Caco-2 (cell line): ENCODE measurements around the gene ARL6. TPM values are rescaled to one million over a fixed set of nuclear protein-coding genes. Genes with fewer than 3 reads are reported as not detected.

ENCODE experiments used
- BruUV-seq: library from RNA; stranded (reverse); fragments of 400-500 nt; replicated peaks from 2 replicates; lab custom pipeline; 2021; lab: Mats Ljungman, UMichigan
- CTCF ChIA-PET: fragments of 300-600 bp; sonication (Branson Sonifier 250); formaldehyde crosslinking; loops from one replicate; lab custom pipeline; 2022; ENCODE audit warnings: antibody characterized with exemption; lab: Charles Lee
- POLR2A ChIA-PET: fragments of 300-600 bp; sonication (Branson Sonifier 250); formaldehyde crosslinking; loops from one replicate; lab custom pipeline; 2022; ENCODE audit warnings: antibody characterized with exemption; lab: Charles Lee
- DNase-seq, 2 experiments: peaks; one replicate each; pipeline versions ENCODE4 v3.0.0 to v3.0.0-alpha.2; 2020 to 2022
- H3K27me3 ChIP-seq: replicated peaks from 2 replicates; pipeline ENCODE4 v1.6.0; 2011; ENCODE audit warnings: low read length; ENCODE audit not compliant: control insufficient read depth, insufficient read depth
- H3K36me3 ChIP-seq: 2 replicates; pipeline ENCODE4 v1.5.1; 2011; ENCODE audit warnings: low read length; ENCODE audit not compliant: control insufficient read depth, insufficient read depth
- H3K4me1 ChIP-seq: fragments of 250-450 bp; sonication (Bioruptor Pico); 2 replicates; pipeline ENCODE4 v1.5.1; 2020; ENCODE audit warnings: mild to moderate bottlenecking
- H3K4me3 ChIP-seq: 2 replicates; pipeline ENCODE4 v1.5.1; 2011; ENCODE audit warnings: low read depth, mild to moderate bottlenecking, control low read depth, low read length
- H3K9me3 ChIP-seq: fragments of 250-450 bp; sonication (Bioruptor Pico); 2 replicates; pipeline ENCODE4 v1.5.1; 2020; ENCODE audit warnings: mild to moderate bottlenecking, moderate library complexity
- H3K27ac Mint-ChIP-seq: one replicate; pipeline ENCODE4 v1.8.0; 2022; ENCODE audit warnings: mixed read lengths; ENCODE audit not compliant: unreplicated experiment
- H3K27me3 Mint-ChIP-seq: one replicate; pipeline ENCODE4 v1.8.0; 2022; ENCODE audit warnings: mixed read lengths; ENCODE audit not compliant: insufficient read depth, unreplicated experiment
- H3K36me3 Mint-ChIP-seq: one replicate; pipeline ENCODE4 v1.8.0; 2022; ENCODE audit warnings: mild to moderate bottlenecking, mixed read lengths; ENCODE audit not compliant: insufficient read depth, unreplicated experiment
- H3K4me1 Mint-ChIP-seq: one replicate; pipeline ENCODE4 v1.8.0; 2022; ENCODE audit warnings: low read depth, mixed read lengths; ENCODE audit not compliant: unreplicated experiment
- H3K4me3 Mint-ChIP-seq: one replicate; pipeline ENCODE4 v1.8.0; 2022; ENCODE audit warnings: mild to moderate bottlenecking, moderate library complexity, mixed read lengths; ENCODE audit not compliant: unreplicated experiment
- H3K9me3 Mint-ChIP-seq: one replicate; pipeline ENCODE4 v1.8.0; 2022; ENCODE audit warnings: mixed read lengths; ENCODE audit not compliant: unreplicated experiment
- intact Hi-C: fragments of 100-400 bp; cut with micrococcal nuclease; formaldehyde crosslinking; loops from one replicate; pipeline ENCODE4 v1.10.0; 2022; ENCODE audit not compliant: unreplicated experiment
- total RNA-seq: library from RNA; stranded (reverse); gene quantifications from 2 replicates; pipeline ENCODE4 v1.2.3, GENCODE V29; 2022
- TF ChIP-seq, protein P1 (sequence below), 2 experiments: fragments of 200-600 bp in 1 of 2; IDR thresholded peaks; 1 replicate in 1 of 2; 2 replicates in 1 of 2; pipeline versions ENCODE4 v1.5.1 to v1.8.0; 2011 to 2022; ENCODE audit warnings: antibody characterized with exemption in 1 of 2, control low read depth in 1 of 2, inconsistent platforms in 1 of 2, low read depth in 1 of 2, low read length in 1 of 2, mild to moderate bottlenecking in 1 of 2, moderate library complexity in 1 of 2; ENCODE audit not compliant: insufficient read depth in 1 of 2, severe bottlenecking in 1 of 2, unreplicated experiment in 1 of 2

ARL6 gene
- total RNA-seq, 1 experiment from 2014 or later = 2.0 TPM

- H3K4me1 ChIP-seq = no peaks in the 10 kb centered on the region
- H3K4me3 ChIP-seq = no peak overlapping the region
- no peaks in the 10 kb centered on the region for H3K9me3 ChIP-seq
- ChIA-PET POLR2A (no interaction called here), CTCF (no interaction called here)
- H3K27me3 ChIP-seq = peaks cover 2% of the 10 kb centered on the region; the same call in 1 of the 2 replicates
- BruUV-seq = no TSS peak
- H3K36me3 ChIP-seq = no peaks in the 10 kb centered on the region
- intact Hi-C loops = no loop called here
- TF ChIP-seq, protein P1, sequence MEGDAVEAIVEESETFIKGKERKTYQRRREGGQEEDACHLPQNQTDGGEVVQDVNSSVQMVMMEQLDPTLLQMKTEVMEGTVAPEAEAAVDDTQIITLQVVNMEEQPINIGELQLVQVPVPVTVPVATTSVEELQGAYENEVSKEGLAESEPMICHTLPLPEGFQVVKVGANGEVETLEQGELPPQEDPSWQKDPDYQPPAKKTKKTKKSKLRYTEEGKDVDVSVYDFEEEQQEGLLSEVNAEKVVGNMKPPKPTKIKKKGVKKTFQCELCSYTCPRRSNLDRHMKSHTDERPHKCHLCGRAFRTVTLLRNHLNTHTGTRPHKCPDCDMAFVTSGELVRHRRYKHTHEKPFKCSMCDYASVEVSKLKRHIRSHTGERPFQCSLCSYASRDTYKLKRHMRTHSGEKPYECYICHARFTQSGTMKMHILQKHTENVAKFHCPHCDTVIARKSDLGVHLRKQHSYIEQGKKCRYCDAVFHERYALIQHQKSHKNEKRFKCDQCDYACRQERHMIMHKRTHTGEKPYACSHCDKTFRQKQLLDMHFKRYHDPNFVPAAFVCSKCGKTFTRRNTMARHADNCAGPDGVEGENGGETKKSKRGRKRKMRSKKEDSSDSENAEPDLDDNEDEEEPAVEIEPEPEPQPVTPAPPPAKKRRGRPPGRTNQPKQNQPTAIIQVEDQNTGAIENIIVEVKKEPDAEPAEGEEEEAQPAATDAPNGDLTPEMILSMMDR (IDR thresholded peaks at IDR 0.05; ENCODE audit: insufficient read depth in 1 of 2, low read depth in 1 of 2, low read length in 1 of 2, severe bottlenecking in 1 of 2, unreplicated experiment in 1 of 2) = no peak
- Mint-ChIP-seq H3K9me3 (no peaks in the 10 kb centered on the region), H3K4me3 (no peak overlapping the region), H3K4me1 (no peaks in the 10 kb centered on the region), H3K27me3 (peaks cover 14% of the 10 kb centered on the region), H3K36me3 (no peaks in the 10 kb centered on the region), H3K27ac (no peak overlapping the region)
- no peak for DNase-seq
Measured at GRCh38 chr3:97816811-97817210, 52.3 kb downstream of the ARL6 start.

- no peaks in the 10 kb centered on the region for H3K4me1 ChIP-seq
- ChIA-PET POLR2A (no interaction called here), CTCF (interaction anchor here (0.6 kb wide), 1 partner anchor 205 kb away, joined by 6 read pairs; no protein-coding TSS in a partner anchor)
- H3K36me3 Mint-ChIP-seq = no peaks in the 10 kb centered on the region
- H3K36me3 ChIP-seq = no peaks in the 10 kb centered on the region
- no peak overlapping the region for H3K27ac Mint-ChIP-seq
- H3K9me3 Mint-ChIP-seq = no peaks in the 10 kb centered on the region
- no peak overlapping the region for H3K4me3 Mint-ChIP-seq
- no peak overlapping the region for H3K4me3 ChIP-seq
- intact Hi-C loops = no loop called here
- no peak for DNase-seq
- TF ChIP-seq, protein P1 (IDR thresholded peaks at IDR 0.05; ENCODE audit: insufficient read depth in 1 of 2, low read depth in 1 of 2, low read length in 1 of 2, severe bottlenecking in 1 of 2, unreplicated experiment in 1 of 2) = no peak
- no TSS peak for BruUV-seq
- peaks cover 21% of the 10 kb centered on the region for H3K27me3 Mint-ChIP-seq
- peaks cover 5% of the 10 kb centered on the region for H3K4me1 Mint-ChIP-seq
- no peaks in the 10 kb centered on the region for H3K9me3 ChIP-seq
- H3K27me3 ChIP-seq = peaks cover 2% of the 10 kb centered on the region; the same call in 1 of the 2 replicates
Measured at GRCh38 chr3:97817965-97818364, 53.4 kb downstream of the ARL6 start.

DNA sequence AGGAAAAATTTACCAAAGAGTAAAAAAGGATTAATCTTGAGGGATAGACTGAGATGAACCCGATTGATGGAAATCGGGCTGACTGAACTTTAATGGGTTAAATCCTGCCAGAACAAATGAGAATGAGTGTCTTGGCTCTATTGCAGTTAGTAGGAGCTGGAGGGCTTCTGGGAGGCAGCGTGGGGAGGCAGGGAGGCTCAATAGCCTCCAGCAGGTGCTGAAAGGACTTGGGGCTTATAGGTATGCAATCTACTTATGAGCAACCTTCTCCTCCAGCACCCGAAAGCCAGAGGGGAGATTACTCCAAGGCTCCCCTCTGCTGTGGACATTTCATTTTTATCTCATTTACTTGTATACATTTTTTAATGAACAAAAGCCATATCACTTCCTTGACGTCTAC, 56.2 kb downstream of the ARL6 start:
- intact Hi-C loops = loop anchor here (1.0 to 10.0 kb wide), 2 partner anchors 27 to 124 kb away; no protein-coding TSS in a partner anchor
- Mint-ChIP-seq H3K27me3 (peaks cover 34% of the 10 kb centered on the region), H3K36me3 (no peaks in the 10 kb centered on the region), H3K27ac (no peak overlapping the region), H3K4me1 (peaks cover 8% of the 10 kb centered on the region), H3K4me3 (peak overlapping the region; percentile 82), H3K9me3 (no peaks in the 10 kb centered on the region)
- ChIA-PET POLR2A (no interaction called here), CTCF (no interaction called here)
- BruUV-seq = no TSS peak
- TF ChIP-seq, protein P1 (IDR thresholded peaks at IDR 0.05; ENCODE audit: insufficient read depth in 1 of 2, low read depth in 1 of 2, low read length in 1 of 2, severe bottlenecking in 1 of 2, unreplicated experiment in 1 of 2) = no peak
- H3K36me3 ChIP-seq = no peaks in the 10 kb centered on the region
- no peak overlapping the region for H3K4me3 ChIP-seq
- no peaks in the 10 kb centered on the region for H3K4me1 ChIP-seq
- peaks cover 2% of the 10 kb centered on the region; the same call in 1 of the 2 replicates for H3K27me3 ChIP-seq
- H3K9me3 ChIP-seq = no peaks in the 10 kb centered on the region
- DNase-seq = no peak
